Esophagus muscularis mucosa (tissue), 4 donors: ENCODE data around the gene SYVN1. TPM values are rescaled to one million over a fixed set of nuclear protein-coding genes. Genes with fewer than 3 reads are reported as not detected.

Source experiments
- DNase-seq: peaks from one replicate; pipeline ENCODE4 v3.0.0-alpha.2; 2017; ENCODE audit errors: extremely low spot score
- H3K27ac ChIP-seq, 4 donors: fragments of 200-600 bp; sonication (generic); replicated peaks in 1 of 4; 1 replicate in 3 of 4; 2 replicates in 1 of 4; pipeline ENCODE4 v1.5.1; 2016 to 2019; ENCODE audit warnings: mild to moderate bottlenecking in 1 of 4
- H3K27me3 ChIP-seq, 4 donors: fragments of 200-600 bp; sonication (generic); one replicate each; pipeline versions ENCODE4 v1.5.1 to v1.6.0; 2016 to 2019
- H3K36me3 ChIP-seq, 4 donors: fragments of 200-600 bp; sonication (generic); one replicate each; pipeline ENCODE4 v1.5.1; 2016 to 2019
- H3K4me1 ChIP-seq, 4 donors: fragments of 200-600 bp; sonication (generic); one replicate each; pipeline ENCODE4 v1.5.1; 2016 to 2019
- H3K4me3 ChIP-seq, 4 donors: fragments of 200-600 bp; sonication (generic); 1 replicate in 2 of 4; 2 replicates in 2 of 4; pipeline ENCODE4 v1.5.1; 2016 to 2019; ENCODE audit warnings: mild to moderate bottlenecking in 4 of 4, moderate library complexity in 1 of 4
- H3K9me3 ChIP-seq, 4 donors: fragments of 200-600 bp; sonication (generic); 1 replicate in 3 of 4; 2 replicates in 1 of 4; pipeline ENCODE4 v1.5.1; 2016 to 2019
- CTCF ChIP-seq, 3 experiments: fragments of 200-600 bp in 2 of 3; fragments of 450-650 bp in 1 of 3; sonication (generic) in 2 of 3; IDR thresholded peaks; one replicate each; pipeline ENCODE4 v1.5.1; 2017 to 2019; ENCODE audit warnings: antibody characterized with exemption in 3 of 3, mild to moderate bottlenecking in 2 of 3, moderate library complexity in 1 of 3
- EP300 ChIP-seq: sonication (generic); formaldehyde crosslinking; IDR thresholded peaks from one replicate; pipeline ENCODE4 v1.6.1; 2017; ENCODE audit warnings: antibody characterized with exemption
- POLR2A ChIP-seq: fragments of 450-650 bp; IDR thresholded peaks from one replicate; pipeline ENCODE4 v1.6.1; 2017; ENCODE audit warnings: antibody characterized with exemption, moderate library complexity, mild to moderate bottlenecking, low read depth
- POLR2AphosphoS5 ChIP-seq, 2 donors: sonication (generic); formaldehyde crosslinking; IDR thresholded peaks; one replicate each; pipeline ENCODE4 v1.6.1; 2017; ENCODE audit warnings: antibody characterized with exemption in 2 of 2
- WGBS: methylation state at CpG from one replicate; pipeline ENCODE4 v1.1.5; 2018; 5-methylcytosine and 5-hydroxymethylcytosine counted together
- intact Hi-C: fragments of 100-400 bp; cut with DNase I; formaldehyde crosslinking; loops from one replicate; pipeline ENCODE4 v1.15.1; 2023
- total RNA-seq, 4 donors: library from RNA; depleted of rRNA; stranded (reverse); fragments of >200 nt; gene quantifications; one replicate each; pipeline versions ENCODE4 v1.1.0 to v1.2.1, GENCODE V29; 2016

SYVN1 gene
- total RNA-seq, 4 donors from 2014 or later = 24.1 to 39.5 (median 27.5) TPM

- no peak for DNase-seq
- H3K4me1 ChIP-seq = peaks cover 26 to 39% (median 32%) of the 10 kb centered on the region in 4 donors
These were observed 2.5 kb downstream of the SYVN1 start for GRCh38 chr11:65131895-65132237.

GRCh38 chr11:65131417-65131776 is 2.9 kb downstream of the SYVN1 start:
- Histone ChIP-seq H3K4me3 (no peak overlapping the region), H3K9me3 (no peaks in the 10 kb centered on the region), H3K4me1 (peaks cover 26 to 38% (median 32%) of the 10 kb centered on the region in 4 donors), H3K27me3 (no peaks in the 10 kb centered on the region), H3K27ac (no peak overlapping the region), H3K36me3 (peaks cover 44 to 68% (median 67%) of the 10 kb centered on the region in 4 donors)
- no peak for TF ChIP-seq EP300
- TF ChIP-seq CTCF (IDR thresholded peaks at IDR 0.05) = no peak
- no peak for TF ChIP-seq POLR2A
- TF ChIP-seq POLR2AphosphoS5 (IDR thresholded peaks at IDR 0.05) = no peak
- 86% methylated on average over 3 of the region's 3 CpGs for WGBS
- intact Hi-C loops = loop anchor here (5.0 kb wide), 1 partner anchor 51 kb away; the partner anchor contains the start of gene CAPN1
- no peak for DNase-seq

More at GRCh38 chr11:65131895-65132237, 2.5 kb downstream of the SYVN1 start:
- 79% methylated on average over 5 of the region's 6 CpGs for WGBS
- Histone ChIP-seq H3K36me3 (peaks cover 42 to 64% (median 63%) of the 10 kb centered on the region in 4 donors), H3K9me3 (no peaks in the 10 kb centered on the region), H3K27ac (no peak overlapping the region), H3K4me3 (no peak overlapping the region), H3K27me3 (no peaks in the 10 kb centered on the region)
- TF ChIP-seq POLR2A = no peak
- no peak for TF ChIP-seq POLR2AphosphoS5 (IDR thresholded peaks at IDR 0.05)
- no peak for TF ChIP-seq EP300
- no peak for TF ChIP-seq CTCF (IDR thresholded peaks at IDR 0.05)
- intact Hi-C loops = loop anchor here (5.0 kb wide), 1 partner anchor 50 kb away; the partner anchor contains the start of gene CAPN1

GRCh38 chr11:65130631-65131416 is 3.5 kb downstream of the SYVN1 start:
- intact Hi-C loops = loop anchor here (5.0 kb wide), 1 partner anchor 51 kb away; the partner anchor contains the start of gene CAPN1
- TF ChIP-seq POLR2A (no peak), CTCF (IDR thresholded peaks at IDR 0.05) (no peak), POLR2AphosphoS5 (IDR thresholded peaks at IDR 0.05) (no peak), EP300 (no peak)

GRCh38 chr11:65129649-65130441 is 4.5 kb downstream of the SYVN1 start:
- Histone ChIP-seq H3K4me1 (peaks cover 16 to 25% (median 21%) of the 10 kb centered on the region in 4 donors), H3K36me3 (peaks cover 59 to 84% (median 83%) of the 10 kb centered on the region in 4 donors), H3K27me3 (no peaks in the 10 kb centered on the region), H3K27ac (no peak overlapping the region), H3K4me3 (no peak overlapping the region), H3K9me3 (no peaks in the 10 kb centered on the region)
- WGBS = 86% methylated on average over 13 of the region's 13 CpGs
- no peak for DNase-seq
- intact Hi-C loops = loop anchor here (5.0 kb wide), 1 partner anchor 52 kb away; the partner anchor contains the start of gene CAPN1
- TF ChIP-seq POLR2AphosphoS5 (IDR thresholded peaks at IDR 0.05) = no peak
- no peak for TF ChIP-seq CTCF (IDR thresholded peaks at IDR 0.05)
- TF ChIP-seq POLR2A = no peak
- no peak for TF ChIP-seq EP300

More at GRCh38 chr11:65130631-65131416, 3.5 kb downstream of the SYVN1 start:
- Histone ChIP-seq H3K4me1 (peaks cover 24 to 33% (median 28%) of the 10 kb centered on the region in 4 donors), H3K4me3 (no peak overlapping the region), H3K27me3 (no peaks in the 10 kb centered on the region), H3K36me3 (peaks cover 50 to 74% (median 73%) of the 10 kb centered on the region in 4 donors), H3K27ac (no peak overlapping the region), H3K9me3 (no peaks in the 10 kb centered on the region)
- no peak for DNase-seq
- WGBS = 88% methylated on average over 19 of the region's 19 CpGs
